ENCODE results near the gene HOXD11. TPM values are rescaled to one million over a fixed set of nuclear protein-coding genes. Genes with fewer than 3 reads are reported as not detected.

HOXD11 gene
- total RNA-seq, 1 experiment from 2014 or later: 107 TPM

DNA sequence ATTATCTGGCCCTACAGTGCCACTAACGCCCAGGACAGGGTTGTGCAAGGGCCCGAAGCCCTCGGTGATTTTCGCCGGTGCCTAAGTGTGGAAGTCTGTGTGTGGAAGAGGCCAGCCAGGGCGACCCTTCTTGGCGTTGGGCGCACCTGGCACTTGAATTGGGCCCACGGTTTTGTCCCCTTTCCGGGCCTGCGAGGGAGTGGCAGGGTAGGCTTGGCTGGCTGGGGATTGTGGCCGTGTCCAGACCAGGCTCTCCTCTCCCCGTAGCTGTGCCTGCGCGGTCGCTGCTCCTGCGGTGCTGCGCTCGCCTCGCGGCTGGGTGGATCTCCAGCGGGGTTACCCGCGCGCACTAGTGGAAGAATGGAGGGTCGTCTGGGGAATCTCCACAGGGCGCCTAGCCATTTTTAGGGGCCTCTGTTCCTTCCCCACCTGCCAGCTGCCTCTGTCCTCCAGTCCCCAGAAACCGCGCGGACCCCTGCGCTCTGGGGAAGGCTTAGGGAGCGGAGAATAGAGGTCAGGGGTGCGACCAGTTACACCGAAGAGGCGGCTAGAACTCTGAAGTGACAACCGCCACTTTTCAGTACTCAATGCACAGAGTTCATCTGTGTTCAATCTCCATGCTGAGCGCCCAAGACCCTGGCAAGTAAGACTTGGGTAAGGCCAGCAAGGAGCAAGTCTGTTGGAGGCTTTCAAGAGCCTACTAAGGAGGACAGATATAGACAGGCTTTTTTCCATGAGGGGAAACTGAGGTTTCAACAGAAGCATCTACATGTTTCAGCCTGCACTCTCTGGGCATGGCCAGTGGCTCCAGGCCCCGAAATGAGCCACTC is 39.3 kb upstream of the HOXD11 start:
- H3K4me1 ChIP-seq (ENCODE audit: insufficient read depth, low read length, poor library complexity, severe bottlenecking): no peaks in the 10 kb centered on the region
- POLR2A ChIA-PET (ENCODE audit: low non-redundant PET): no interaction called here
- TF ChIP-seq, protein P1, sequence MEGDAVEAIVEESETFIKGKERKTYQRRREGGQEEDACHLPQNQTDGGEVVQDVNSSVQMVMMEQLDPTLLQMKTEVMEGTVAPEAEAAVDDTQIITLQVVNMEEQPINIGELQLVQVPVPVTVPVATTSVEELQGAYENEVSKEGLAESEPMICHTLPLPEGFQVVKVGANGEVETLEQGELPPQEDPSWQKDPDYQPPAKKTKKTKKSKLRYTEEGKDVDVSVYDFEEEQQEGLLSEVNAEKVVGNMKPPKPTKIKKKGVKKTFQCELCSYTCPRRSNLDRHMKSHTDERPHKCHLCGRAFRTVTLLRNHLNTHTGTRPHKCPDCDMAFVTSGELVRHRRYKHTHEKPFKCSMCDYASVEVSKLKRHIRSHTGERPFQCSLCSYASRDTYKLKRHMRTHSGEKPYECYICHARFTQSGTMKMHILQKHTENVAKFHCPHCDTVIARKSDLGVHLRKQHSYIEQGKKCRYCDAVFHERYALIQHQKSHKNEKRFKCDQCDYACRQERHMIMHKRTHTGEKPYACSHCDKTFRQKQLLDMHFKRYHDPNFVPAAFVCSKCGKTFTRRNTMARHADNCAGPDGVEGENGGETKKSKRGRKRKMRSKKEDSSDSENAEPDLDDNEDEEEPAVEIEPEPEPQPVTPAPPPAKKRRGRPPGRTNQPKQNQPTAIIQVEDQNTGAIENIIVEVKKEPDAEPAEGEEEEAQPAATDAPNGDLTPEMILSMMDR (conservative IDR thresholded peaks at IDR 0.05; ENCODE audit: low read depth, low read length): no peak
- TF ChIP-seq EZH2 (IDR thresholded peaks at IDR 0.05; ENCODE audit: borderline replicate concordance, low read depth, low read length, poor library complexity, severe bottlenecking): no peak
- CTCF ChIA-PET: no interaction called here
- DNase-seq (ENCODE audit: low spot score): no peak
- H3K27me3 ChIP-seq (replicated peaks; ENCODE audit: insufficient read depth, low read depth, low read length, poor library complexity): peaks cover 94% of the 10 kb centered on the region
- H3K4me3 ChIP-seq (ENCODE audit: low read depth, low read length, poor library complexity, severe bottlenecking): no peak overlapping the region
- H3K36me3 ChIP-seq (ENCODE audit: insufficient read depth, low read length, poor library complexity, severe bottlenecking): no peaks in the 10 kb centered on the region
- BruUV-seq (replicated peaks): no TSS peak
- H3K27ac ChIP-seq (ENCODE audit: low read depth, low read length, poor library complexity, severe bottlenecking): no peak overlapping the region
- H3K9me3 ChIP-seq (ENCODE audit: low read depth, low read length, poor library complexity, severe bottlenecking): no peaks in the 10 kb centered on the region
- intact Hi-C loops (cut with micrococcal nuclease; ENCODE audit: unreplicated experiment): no loop called here

DNA sequence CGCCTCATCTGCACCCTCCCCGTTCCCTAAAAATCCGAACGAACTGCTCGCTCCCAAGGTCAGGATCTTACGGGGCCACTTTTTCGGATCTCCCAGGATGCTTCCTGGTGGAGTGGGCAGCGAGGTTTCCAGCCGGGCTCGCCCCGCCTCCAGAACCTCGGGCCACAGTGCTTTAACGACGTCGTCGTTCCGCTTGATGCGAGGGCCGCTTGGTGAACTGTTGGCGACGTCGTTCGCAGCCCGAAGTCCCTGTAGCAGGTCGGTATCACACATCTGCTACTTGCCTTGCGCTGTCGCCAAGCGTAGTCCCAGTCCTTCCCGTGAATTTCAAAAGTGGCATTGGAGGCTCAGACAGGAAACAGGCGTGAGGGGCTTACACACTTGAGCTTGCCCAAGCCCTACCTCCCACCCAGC is 38.7 kb upstream of the HOXD11 start:
- Histone ChIP-seq H3K4me1 (ENCODE audit: insufficient read depth, low read length, poor library complexity, severe bottlenecking) (peaks cover 4% of the 10 kb centered on the region), H3K27me3 (replicated peaks; ENCODE audit: insufficient read depth, low read depth, low read length, poor library complexity) (peaks cover 97% of the 10 kb centered on the region), H3K4me3 (ENCODE audit: low read depth, low read length, poor library complexity, severe bottlenecking) (no peak overlapping the region), H3K36me3 (ENCODE audit: insufficient read depth, low read length, poor library complexity, severe bottlenecking) (no peaks in the 10 kb centered on the region), H3K27ac (ENCODE audit: low read depth, low read length, poor library complexity, severe bottlenecking) (no peak overlapping the region), H3K9me3 (ENCODE audit: low read depth, low read length, poor library complexity, severe bottlenecking) (no peaks in the 10 kb centered on the region)
- ChIA-PET POLR2A (ENCODE audit: low non-redundant PET) (no interaction called here), CTCF (no interaction called here)
- intact Hi-C loops (cut with micrococcal nuclease; ENCODE audit: unreplicated experiment): no loop called here
- no TSS peak for BruUV-seq (replicated peaks)
- DNase-seq (ENCODE audit: low spot score): no peak
- no peak for TF ChIP-seq EZH2 (IDR thresholded peaks at IDR 0.05; ENCODE audit: borderline replicate concordance, low read depth, low read length, poor library complexity, severe bottlenecking)
- TF ChIP-seq, protein P1 (conservative IDR thresholded peaks at IDR 0.05; ENCODE audit: low read depth, low read length): no peak

DNA sequence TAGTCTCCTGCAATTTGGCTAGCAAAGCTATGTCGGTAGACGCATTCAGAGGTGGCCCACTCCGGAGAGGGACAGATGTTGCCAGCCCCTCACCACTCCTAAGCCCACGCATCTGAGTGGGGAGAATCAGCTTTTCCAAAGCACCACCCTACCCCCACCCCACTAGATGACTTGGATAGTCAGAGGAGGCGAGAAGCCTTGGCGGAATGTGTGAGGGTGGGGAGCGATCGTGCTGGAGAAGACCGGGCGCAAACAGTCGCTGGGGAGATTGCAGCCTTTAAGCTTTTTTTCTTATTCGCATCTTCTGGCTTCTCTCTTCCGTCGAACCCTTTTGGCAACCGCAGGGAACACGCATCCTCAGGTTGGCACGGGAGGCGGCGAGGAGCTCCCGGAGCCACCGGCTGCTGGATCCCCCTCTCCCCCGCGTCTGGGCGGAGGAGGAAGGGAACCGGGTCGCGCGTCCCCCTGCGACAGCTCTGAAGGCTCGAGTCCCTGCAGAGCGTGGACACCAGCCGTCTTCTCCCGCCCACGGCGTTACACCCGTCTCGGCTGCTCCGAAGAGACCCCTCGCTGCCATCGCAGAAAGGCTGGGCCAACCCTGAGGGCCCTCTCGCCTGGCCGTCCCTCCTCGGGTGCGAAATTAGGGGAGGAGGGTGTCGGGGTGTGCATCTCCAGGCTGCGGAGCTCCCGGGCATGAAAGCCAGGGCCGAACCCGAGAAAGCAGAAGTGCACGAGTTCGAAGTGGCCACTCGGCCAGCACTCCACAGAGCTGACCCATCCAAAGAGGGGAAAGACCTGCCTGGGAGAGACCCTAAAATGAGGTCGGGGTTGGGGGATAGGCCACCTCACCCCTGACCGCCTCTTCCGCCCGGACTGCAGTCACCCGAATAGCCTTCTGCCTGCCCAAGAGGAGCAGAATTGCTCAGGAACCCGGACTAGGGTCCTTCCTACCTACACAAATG is 35.5 kb upstream of the HOXD11 start:
- DNase-seq (ENCODE audit: low spot score): no peak
- intact Hi-C loops (cut with micrococcal nuclease; ENCODE audit: unreplicated experiment): no loop called here
- ChIA-PET POLR2A (ENCODE audit: low non-redundant PET) (no interaction called here), CTCF (no interaction called here)
- Histone ChIP-seq H3K4me3 (ENCODE audit: low read depth, low read length, poor library complexity, severe bottlenecking) (no peak overlapping the region), H3K36me3 (ENCODE audit: insufficient read depth, low read length, poor library complexity, severe bottlenecking) (no peaks in the 10 kb centered on the region), H3K27me3 (replicated peaks; ENCODE audit: insufficient read depth, low read depth, low read length, poor library complexity) (peaks cover 93% of the 10 kb centered on the region), H3K4me1 (ENCODE audit: insufficient read depth, low read length, poor library complexity, severe bottlenecking) (peaks cover 7% of the 10 kb centered on the region), H3K27ac (ENCODE audit: low read depth, low read length, poor library complexity, severe bottlenecking) (no peak overlapping the region), H3K9me3 (ENCODE audit: low read depth, low read length, poor library complexity, severe bottlenecking) (no peaks in the 10 kb centered on the region)
- TF ChIP-seq, protein P1 (conservative IDR thresholded peaks at IDR 0.05; ENCODE audit: low read depth, low read length): no peak
- no peak for TF ChIP-seq EZH2 (IDR thresholded peaks at IDR 0.05; ENCODE audit: borderline replicate concordance, low read depth, low read length, poor library complexity, severe bottlenecking)
- BruUV-seq (replicated peaks): no TSS peak
